Suprapubic skin (tissue), 4 donors: ENCODE measurements around the gene MANEAL. TPM values are rescaled to one million over a fixed set of nuclear protein-coding genes. Genes with fewer than 3 reads are reported as not detected.

Source experiments
- DNase-seq, 2 donors: peaks; one replicate each; pipeline ENCODE4 v3.0.0-alpha.2; 2019; ENCODE audit warnings: low spot score in 2 of 2
- H3K27ac ChIP-seq: fragments of 200-600 bp; sonication (generic); one replicate; pipeline ENCODE4 v1.5.1; 2019
- H3K27me3 ChIP-seq: fragments of 200-600 bp; sonication (generic); one replicate; pipeline ENCODE4 v1.5.1; 2019
- H3K36me3 ChIP-seq: fragments of 200-600 bp; sonication (generic); one replicate; pipeline ENCODE4 v1.5.1; 2019
- H3K4me1 ChIP-seq: fragments of 200-600 bp; sonication (generic); one replicate; pipeline ENCODE4 v1.5.1; 2019
- H3K4me3 ChIP-seq: fragments of 200-600 bp; sonication (generic); one replicate; pipeline ENCODE4 v1.5.1; 2019; ENCODE audit warnings: mild to moderate bottlenecking
- H3K9me3 ChIP-seq: fragments of 200-600 bp; sonication (generic); one replicate; pipeline ENCODE4 v1.5.1; 2019
- EP300 ChIP-seq: sonication (generic); formaldehyde crosslinking; IDR thresholded peaks from one replicate; pipeline ENCODE4 v1.6.1; 2017; ENCODE audit warnings: antibody characterized with exemption
- POLR2A ChIP-seq, 2 donors: fragments of 450-650 bp; IDR thresholded peaks; one replicate each; pipeline ENCODE4 v1.6.1; 2017; ENCODE audit warnings: antibody characterized with exemption in 2 of 2, mild to moderate bottlenecking in 2 of 2, moderate library complexity in 2 of 2
- POLR2AphosphoS5 ChIP-seq, 3 donors: sonication (generic); formaldehyde crosslinking; IDR thresholded peaks; one replicate each; pipeline ENCODE4 v1.6.1; 2017; ENCODE audit warnings: antibody characterized with exemption in 3 of 3
- WGBS: methylation state at CpG from one replicate; pipeline ENCODE4 v1.1.5; 2018; 5-methylcytosine and 5-hydroxymethylcytosine counted together
- total RNA-seq, 4 donors: library from RNA; depleted of rRNA; stranded (reverse); fragments of >200 nt; gene quantifications; one replicate each; pipeline ENCODE4 v1.1.0, GENCODE V29; 2016
- TF ChIP-seq, protein P1 (sequence below), 2 donors: fragments of 200-600 bp in 1 of 2; fragments of 450-650 bp in 1 of 2; sonication (generic) in 1 of 2; IDR thresholded peaks; one replicate each; pipeline ENCODE4 v1.5.1; 2016 to 2019; ENCODE audit warnings: antibody characterized with exemption in 2 of 2, mild to moderate bottlenecking in 1 of 2, moderate library complexity in 1 of 2

Gene MANEAL
- total RNA-seq, 4 donors from 2014 or later: 6.7 to 9.2 (median 7.5) TPM

DNA sequence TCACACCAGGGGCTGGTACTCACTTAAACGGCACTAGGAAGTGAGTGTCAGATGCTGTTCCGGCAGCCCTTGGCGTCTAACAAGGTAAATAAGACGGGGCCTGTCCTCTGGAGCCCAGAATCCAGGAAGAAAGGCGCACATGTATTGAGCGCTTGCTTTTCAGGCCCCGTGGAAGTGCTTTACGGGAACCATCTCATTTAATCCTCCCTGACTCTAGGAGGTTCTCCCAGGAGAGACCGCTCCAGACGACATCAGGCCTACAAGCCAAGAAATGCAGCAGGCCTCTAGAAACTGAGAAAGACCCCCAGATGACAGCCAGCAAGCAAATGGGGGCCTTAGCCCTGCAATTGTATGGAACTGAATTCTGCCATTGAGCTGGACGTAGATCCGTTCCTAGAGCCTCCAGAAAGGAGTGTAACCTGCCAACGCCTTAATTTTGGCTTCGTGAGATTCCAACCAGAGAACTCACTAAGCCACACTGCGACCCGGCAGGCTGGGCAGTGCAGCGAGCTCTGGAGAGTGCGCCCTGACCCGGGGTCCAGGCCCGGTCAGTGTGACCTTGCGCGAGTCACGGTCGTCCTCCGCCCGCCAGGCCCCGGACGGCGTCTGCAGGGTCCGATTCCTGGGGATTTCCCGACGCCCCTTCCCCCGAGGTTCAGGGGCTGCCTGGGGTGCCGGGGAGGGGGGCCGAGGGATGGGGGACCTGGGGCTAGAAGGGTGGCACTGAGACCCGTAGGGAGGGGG is 532 bp upstream of the MANEAL start:
- WGBS: 39% methylated on average over 28 of the region's 36 CpGs
- Histone ChIP-seq H3K27me3 (peaks cover 14% of the 10 kb centered on the region), H3K9me3 (no peaks in the 10 kb centered on the region)

GRCh38 chr1:37794372-37795339 is 1.0 kb downstream of the MANEAL start:
- Histone ChIP-seq H3K36me3 (peaks cover 8% of the 10 kb centered on the region), H3K4me3 (peak overlapping the region; percentile 71), H3K9me3 (no peaks in the 10 kb centered on the region), H3K4me1 (peaks cover 24% of the 10 kb centered on the region), H3K27me3 (peaks cover 13% of the 10 kb centered on the region), H3K27ac (no peak overlapping the region)
- no peak for DNase-seq
- 25% methylated on average over 12 of the region's 59 CpGs for WGBS
- TF ChIP-seq, protein P1, sequence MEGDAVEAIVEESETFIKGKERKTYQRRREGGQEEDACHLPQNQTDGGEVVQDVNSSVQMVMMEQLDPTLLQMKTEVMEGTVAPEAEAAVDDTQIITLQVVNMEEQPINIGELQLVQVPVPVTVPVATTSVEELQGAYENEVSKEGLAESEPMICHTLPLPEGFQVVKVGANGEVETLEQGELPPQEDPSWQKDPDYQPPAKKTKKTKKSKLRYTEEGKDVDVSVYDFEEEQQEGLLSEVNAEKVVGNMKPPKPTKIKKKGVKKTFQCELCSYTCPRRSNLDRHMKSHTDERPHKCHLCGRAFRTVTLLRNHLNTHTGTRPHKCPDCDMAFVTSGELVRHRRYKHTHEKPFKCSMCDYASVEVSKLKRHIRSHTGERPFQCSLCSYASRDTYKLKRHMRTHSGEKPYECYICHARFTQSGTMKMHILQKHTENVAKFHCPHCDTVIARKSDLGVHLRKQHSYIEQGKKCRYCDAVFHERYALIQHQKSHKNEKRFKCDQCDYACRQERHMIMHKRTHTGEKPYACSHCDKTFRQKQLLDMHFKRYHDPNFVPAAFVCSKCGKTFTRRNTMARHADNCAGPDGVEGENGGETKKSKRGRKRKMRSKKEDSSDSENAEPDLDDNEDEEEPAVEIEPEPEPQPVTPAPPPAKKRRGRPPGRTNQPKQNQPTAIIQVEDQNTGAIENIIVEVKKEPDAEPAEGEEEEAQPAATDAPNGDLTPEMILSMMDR (IDR thresholded peaks at IDR 0.05): no peak
- TF ChIP-seq EP300 (no peak), POLR2AphosphoS5 (IDR thresholded peaks at IDR 0.05) (no peak), POLR2A (IDR thresholded peaks at IDR 0.05) (no peak)

More for the DNA sequence above, 532 bp upstream of the MANEAL start:
- DNase-seq: no peak
- H3K36me3 ChIP-seq: no peaks in the 10 kb centered on the region
- H3K4me1 ChIP-seq: peaks cover 24% of the 10 kb centered on the region
- TF ChIP-seq, protein P1 (IDR thresholded peaks at IDR 0.05): no peak
- TF ChIP-seq POLR2AphosphoS5 (IDR thresholded peaks at IDR 0.05) (no peak), POLR2A (IDR thresholded peaks at IDR 0.05) (no peak), EP300 (no peak)
- no peak overlapping the region for H3K27ac ChIP-seq
- peak overlapping the region; percentile 71 for H3K4me3 ChIP-seq

- Histone ChIP-seq H3K4me1 (peaks cover 24% of the 10 kb centered on the region), H3K36me3 (peaks cover 14% of the 10 kb centered on the region), H3K27me3 (peaks cover 5% of the 10 kb centered on the region), H3K9me3 (no peaks in the 10 kb centered on the region), H3K4me3 (no peak overlapping the region), H3K27ac (no peak overlapping the region)
- TF ChIP-seq, protein P1 (IDR thresholded peaks at IDR 0.05): no peak
- TF ChIP-seq EP300: no peak
- no peak for TF ChIP-seq POLR2A (IDR thresholded peaks at IDR 0.05)
- no peak for TF ChIP-seq POLR2AphosphoS5 (IDR thresholded peaks at IDR 0.05)
- no peak for DNase-seq
- 30% methylated on average over 20 of the region's 22 CpGs for WGBS
These were observed 1.9 kb downstream of the MANEAL start for GRCh38 chr1:37795340-37796125.

DNA sequence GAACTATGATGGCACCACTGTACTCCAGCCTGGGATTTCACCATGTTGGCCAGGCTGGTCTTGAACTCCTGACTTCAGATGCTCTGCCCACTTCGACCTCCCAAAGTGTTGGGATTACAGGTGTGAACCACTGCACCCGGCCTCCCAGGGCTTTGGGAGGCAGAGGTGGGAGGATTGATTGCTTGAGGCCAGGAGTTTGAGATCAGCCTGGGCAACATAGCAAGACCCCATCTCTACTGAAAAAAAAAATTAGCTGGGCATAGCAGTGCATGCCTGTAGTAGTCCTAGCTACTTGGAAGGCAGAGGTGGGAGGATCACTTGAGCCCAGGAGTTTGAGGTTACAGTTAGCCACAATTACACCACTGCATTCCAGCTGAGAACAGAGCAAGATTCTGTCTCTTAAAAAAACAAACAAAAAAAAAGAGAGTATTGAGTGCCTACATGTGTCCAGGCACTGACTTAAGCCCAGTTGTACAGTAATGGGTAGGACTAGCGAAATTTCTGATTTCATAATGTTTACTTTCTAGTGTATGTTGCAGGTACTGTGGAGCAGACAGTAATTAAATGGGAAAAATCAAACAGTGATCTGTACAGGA is 4.2 kb downstream of the MANEAL start:
- TF ChIP-seq POLR2A (IDR thresholded peaks at IDR 0.05) (no peak), EP300 (no peak), POLR2AphosphoS5 (IDR thresholded peaks at IDR 0.05) (no peak)
- TF ChIP-seq, protein P1 (IDR thresholded peaks at IDR 0.05): no peak
- 87% methylated on average over 3 of the region's 3 CpGs for WGBS
- peaks cover 24% of the 10 kb centered on the region for H3K4me1 ChIP-seq
- no peaks in the 10 kb centered on the region for H3K9me3 ChIP-seq
- H3K27ac ChIP-seq: no peak overlapping the region
- H3K27me3 ChIP-seq: peaks cover 5% of the 10 kb centered on the region
- H3K4me3 ChIP-seq: no peak overlapping the region
- H3K36me3 ChIP-seq: peaks cover 38% of the 10 kb centered on the region
- no peak for DNase-seq
